ENCODE data around the gene ENTPD1.
"Not testable (repeated sequence)": the region's sequence is repeated elsewhere in the genome, so short reads cannot be mapped to it uniquely, and the experiment has no call there.

ENTPD1 gene

DNA sequence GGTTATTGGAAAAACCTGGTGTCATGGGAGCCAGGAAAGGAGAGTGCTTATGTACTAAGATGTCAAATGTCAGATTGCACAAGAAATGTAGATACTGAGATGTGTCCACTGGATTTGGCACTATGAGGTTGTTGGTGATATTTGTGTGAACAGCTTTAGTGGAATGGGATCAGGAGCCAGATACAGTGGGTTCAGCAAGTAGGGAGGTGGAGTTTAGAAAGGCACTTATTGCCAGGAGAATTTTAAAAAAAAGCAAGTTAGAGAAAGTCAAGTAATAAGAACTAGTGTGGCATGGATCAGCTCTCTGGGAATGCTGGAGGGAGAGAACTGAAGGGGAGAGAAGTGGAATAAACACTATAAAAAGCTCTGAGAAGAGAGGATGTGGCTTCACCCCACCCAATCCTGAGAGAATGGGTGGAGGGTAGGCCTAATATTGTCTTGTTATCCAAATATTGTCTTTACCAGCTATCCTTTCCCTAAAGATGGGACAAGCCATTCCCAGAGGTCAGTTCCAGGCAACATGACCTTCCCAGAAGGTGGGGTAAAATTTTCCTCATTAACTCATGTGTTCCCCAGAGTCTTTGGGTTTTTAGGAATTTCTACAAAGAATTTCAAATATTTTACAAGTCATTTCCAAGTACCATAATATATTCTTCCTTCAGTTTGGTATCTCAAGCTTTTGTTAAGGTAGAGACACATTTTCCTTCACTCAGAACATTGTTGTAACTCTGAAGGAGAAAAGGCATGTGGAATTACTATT is 42.3 kb downstream of the ENTPD1 start:
- no peak for DNase-seq

DNA sequence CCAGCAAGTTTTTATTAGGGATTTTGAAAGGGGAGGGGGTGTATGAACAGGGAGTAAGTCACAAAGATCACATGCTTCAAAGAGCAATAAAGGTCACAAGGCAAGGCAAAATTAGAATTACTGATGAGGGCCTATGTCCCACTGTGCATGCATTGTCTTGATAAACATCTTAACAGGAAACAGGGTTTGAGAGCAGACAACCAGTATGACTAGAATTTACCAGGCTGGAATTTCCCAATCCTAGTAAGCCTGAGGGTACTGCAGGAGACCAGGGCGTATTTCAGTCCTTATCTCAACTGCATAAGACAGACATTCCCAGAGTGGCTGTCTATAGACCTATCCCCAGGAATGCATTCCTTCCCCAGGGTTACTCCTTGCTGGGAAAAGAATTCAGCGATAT is 44.3 kb downstream of the ENTPD1 start:
- DNase-seq, result not testable (repeated sequence)

DNA sequence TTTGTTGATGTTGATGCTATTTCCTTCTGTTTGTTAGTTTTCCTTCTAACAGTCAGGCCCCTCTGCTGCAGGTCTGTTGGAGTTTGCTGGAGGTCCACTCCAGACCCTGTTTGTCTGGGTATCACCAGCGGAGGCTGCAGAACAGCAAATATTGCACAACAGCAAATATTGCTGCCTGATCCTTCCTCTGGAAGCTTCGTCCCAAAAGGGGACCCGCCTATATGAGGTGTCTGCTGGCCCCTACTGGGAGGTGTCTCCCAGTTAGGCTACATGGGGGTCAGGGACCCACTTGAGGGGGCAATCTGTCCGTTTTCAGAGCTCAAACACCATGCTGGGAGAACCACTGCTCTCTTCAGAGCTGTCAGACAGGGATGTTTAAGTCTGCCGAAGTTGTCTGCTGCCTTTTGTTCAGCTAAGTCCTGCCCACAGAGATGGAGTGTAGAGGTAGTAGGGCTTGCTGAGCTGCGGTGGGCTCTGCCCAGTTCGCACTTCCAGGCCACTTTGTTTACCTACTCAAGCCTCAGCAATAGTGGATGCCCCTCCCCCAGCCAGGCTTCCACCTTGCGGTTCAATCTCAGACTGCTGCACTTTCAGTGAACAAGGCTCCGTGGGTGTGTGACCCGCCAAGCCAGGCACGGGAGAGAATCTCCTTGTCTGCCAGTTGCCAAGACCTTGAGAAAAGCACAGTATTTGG is 50.9 kb downstream of the ENTPD1 start:
- not testable (repeated sequence) for DNase-seq

DNA sequence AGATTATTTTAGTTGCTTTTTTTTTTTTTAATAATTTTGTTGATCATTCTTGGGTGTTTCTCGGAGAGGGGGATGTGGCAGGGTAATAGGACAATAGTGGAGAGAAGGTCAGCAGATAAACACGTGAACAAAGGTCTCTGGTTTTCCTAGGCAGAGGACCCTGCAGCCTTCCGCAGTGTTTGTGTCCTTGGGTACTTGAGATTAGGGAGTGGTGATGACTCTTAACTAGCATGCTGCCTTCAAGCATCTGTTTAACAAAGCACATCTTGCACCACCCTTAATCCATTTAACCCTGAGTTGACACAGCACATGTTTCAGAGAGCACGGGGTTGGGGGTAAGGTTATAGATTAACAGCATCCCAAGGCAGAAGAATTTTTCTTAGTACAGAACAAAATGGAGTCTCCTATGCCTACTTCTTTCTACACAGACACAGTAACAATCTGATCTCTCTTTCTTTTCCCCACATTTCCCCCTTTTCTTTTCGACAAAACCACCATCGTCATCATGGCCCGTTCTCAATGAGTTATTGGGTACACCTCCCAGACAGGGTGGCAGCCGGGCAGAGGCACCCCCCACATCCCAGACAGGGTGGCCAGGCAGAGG is 52.8 kb downstream of the ENTPD1 start:
- not testable (repeated sequence) for DNase-seq

DNA sequence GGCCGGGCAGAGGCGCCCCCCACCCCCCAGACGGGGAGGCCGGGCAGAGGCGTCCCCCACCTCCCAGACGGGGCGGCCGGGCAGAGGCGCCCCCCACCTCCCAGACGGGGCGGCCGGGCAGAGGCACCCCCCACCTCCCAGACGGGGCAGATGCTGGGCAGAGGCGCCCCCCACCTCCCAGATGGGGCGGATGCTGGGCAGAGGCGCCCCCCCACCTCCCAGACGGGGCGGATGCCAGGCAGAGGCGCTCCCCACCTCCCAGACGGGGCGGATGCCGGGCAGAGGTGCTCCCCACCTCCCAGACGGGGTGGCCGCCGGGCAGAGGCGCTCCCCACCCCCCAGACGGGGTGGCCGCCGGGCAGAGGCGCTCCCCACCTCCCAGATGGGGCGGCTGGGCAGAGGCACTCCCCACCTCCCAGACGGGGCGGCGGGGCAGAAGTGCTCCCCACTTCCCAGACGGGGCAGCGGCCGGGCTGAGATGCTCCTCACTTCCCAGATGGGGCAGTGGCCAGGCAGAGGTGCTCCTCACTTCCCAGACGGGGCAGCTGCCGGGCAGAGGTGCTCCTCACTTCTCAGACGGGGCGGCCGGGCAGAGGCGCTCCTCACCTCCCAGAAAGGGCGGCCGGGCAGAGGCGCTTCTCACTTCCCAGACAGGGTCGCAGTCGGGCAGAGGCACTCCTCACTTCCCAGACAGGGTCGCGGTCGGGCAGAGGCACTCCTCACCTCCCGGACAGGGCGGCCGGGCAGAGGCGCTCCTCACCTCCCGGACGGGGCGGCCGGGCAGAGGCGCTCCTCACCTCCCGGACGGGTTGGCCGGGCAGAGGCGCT is 53.6 kb downstream of the ENTPD1 start:
- no peak for DNase-seq

DNA sequence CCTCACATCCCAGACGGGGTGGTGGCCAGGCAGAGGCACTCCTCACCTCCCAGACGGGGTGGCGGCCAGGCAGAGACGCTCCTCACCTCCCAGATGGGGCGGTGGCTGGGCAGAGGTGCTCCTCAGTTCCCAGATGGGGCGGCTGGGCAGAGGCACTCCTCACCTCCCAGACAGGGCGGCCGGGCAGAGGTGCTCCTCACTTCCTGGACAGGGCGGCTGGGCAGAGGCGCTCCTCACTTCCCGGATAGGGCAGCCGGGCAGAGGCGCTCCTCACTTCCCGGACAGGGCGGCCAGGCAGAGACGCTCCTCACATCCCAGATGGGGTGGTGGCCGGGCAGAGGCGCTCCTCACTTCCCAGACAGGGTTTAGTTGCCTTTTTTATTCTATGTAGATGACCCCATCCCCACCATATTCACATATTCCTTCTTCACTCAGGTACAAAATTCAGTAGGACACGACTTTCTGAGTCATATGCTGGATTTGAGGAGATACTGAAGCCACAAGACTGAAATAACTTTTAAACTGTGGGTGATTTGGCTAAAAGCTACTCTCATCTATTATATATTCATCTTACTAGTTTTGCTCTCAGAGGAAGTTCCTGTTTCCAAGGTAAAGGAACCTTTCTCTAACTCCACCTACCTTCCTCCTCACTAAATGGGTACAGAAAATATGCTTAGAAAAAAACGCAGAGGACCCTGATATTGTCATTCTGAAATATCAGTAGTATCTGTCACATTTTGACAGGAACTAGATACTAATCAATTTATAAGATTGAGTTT is 54.4 kb downstream of the ENTPD1 start:
- DNase-seq, result no peak

DNA sequence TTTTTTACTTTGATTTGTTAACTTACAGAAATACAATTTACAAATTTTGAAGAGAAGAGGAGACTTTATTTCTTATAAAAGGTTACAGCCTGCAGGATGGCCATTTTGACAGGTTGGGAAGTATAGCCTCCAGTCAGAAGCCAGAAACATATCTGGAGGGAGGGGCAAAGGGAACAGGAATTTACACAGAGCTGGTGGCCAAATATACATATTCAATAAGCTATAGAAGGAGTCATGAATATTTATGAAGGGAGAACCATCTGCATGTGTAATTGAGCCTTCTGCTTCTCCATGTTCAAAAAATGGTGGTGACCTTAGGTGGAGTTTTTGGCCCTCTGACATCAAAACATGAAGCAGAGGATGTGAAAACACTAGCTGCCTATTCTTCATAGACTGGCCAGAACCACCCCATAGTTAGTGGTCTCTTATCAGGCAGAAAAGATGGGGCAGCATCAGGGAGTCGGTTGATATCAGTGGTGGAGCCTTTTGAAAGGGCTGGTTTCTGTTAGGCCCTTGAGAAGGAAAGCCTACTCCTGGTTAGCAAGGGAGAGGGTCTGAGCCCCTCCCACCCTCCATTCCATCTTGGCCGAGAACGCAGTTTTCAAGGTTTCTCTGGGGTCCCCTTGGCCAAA is 57.2 kb downstream of the ENTPD1 start:
- peak; percentile 56 for DNase-seq

DNA sequence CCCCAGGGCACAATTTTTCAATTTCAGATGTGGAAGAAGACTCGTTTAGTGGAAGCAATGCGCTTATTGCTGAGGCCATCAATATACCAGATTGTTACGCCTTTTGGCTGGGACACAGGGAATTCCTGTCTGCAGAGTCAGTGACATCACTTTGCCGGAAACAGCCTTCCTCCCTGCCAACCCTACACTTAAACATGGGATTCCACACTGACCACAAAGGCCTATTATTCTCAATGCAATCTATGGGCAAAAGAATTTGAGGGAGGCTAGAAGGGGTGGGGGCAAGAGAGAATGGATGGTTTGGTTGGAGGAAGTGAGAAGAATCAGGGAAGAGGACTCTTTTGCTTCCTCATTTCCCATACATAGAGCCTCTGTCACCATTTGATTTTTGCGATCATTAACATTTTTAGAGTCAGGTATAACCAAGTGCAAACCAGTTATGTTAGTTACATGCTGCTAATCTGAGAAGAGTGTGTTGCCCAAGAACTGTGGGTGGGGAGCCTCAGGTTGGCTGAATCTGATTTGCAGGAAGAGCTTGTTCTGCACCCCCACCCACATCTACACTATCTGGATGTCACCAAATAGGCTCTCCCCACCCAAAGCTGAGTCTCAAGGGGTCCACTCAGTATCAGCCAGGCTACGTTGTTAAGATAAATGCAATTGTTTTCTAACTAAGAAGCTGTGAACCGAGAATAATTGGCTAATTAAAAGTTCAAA is 58.2 kb downstream of the ENTPD1 start:
- DNase-seq, result no peak

DNA sequence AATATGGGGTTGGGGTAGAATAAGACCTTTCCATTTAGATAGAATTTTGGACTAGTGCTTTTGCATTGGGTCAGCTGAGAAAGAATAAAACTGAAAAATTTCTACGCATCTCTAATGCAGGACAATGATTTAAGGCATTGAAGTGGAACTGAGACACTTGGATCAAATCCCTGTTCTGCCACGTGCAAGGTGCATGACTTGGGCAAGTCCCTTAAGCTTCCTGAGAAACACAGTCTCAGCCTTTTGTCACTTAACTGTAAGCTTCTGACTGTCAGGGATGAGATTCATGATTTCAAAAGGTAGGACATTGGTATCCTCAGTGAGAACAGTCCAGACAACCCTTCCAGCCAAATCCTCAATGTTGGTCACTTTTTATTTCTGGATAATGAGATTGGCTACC is 59.2 kb downstream of the ENTPD1 start:
- no peak for DNase-seq

DNA sequence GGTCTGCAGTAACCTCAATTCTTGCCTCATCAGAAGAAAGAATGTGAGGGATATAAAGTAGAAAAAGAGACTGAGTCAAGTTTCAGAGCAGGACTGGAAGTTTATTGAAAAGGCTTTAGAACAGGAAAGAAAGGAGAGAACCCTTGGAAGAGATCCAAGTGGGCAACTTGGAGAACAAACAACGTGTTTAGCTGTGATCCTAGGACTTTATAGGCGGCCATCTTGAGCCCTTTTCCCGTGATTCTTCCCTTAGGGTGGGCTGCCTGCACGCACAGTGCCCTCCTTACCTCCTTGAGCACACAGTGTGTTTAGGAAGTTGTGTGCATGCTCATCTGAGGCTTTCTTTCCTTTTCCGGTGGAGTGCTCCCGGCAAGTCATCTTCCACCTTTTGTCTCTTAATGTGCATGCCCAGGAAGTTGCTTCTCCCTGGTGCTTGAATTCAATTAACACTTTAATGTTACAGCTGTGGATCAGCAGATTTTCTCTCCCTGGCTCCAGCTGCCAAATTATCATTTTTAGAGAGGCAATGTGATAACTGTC is 59.8 kb downstream of the ENTPD1 start:
- DNase-seq, result no peak

DNA sequence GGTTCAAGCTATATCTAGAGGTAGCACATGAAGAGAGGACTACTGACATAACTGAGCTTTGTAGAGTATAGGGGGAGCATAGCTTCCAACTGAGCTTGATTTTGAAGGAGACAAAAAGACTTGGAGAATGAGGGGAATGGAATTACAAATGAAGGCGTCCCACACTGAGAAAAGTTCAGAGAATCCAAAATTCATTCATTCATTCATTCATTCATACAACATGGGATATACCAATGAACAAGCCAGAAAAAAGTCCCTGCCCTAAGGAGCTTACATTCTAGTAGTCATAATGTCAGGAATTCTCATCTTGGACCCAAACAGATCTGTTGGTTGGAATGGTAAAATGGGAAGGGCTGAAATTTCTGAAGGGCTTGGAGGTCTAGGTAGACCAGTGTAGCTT is 62.0 kb downstream of the ENTPD1 start:
- DNase-seq, result no peak

DNA sequence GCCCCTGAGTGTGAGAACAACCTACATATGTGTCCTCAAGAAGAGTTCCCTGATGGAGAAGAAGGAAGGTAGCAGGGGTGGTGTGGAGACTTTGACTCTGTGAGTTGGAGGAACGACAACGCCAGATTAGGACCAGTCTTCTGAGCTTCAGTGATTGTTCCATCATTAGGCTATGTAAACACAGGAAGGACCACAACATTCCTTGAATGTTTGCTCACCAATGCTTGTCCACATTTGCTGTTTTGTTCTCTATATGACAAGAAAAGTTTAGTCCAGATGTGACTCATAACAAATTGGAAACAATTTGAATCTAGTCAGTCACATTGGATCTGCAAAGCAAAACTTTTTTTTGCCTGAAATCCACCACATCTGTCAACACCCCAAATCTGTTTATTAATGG is 62.7 kb downstream of the ENTPD1 start:
- DNase-seq, result no peak

DNA sequence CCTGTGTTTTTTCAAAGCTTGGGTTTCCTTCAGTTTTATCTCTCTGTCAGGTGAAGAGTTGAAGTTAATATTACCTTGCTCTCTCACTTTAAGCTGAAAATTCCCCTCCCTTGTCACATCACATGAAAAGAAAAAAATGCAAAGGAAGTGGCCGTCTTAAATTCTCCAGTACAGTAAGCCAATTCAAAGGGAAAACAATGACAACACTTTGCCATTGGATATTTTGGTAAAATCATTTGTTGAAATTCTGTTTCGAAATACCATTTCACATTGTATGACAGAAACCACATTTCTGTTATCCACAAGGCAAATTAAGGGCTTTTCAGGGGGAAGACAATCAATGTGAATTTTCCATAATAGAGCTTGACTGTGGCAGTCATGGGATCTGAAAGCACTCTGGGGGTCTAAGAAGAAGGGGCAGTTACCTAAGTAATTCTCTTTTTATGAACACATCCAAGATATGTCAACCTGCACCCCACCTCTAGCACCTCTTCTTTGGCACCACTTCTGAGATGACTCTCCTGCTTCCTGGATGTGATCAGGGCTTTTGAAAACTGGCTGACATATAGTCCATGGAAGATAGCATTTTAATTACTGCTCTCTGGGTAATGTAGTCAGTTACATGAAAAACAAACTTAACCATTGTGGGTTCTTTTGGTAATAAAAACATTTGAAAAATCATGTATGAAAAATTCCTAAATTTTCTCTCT is 63.8 kb downstream of the ENTPD1 start:
- DNase-seq, result no peak

DNA sequence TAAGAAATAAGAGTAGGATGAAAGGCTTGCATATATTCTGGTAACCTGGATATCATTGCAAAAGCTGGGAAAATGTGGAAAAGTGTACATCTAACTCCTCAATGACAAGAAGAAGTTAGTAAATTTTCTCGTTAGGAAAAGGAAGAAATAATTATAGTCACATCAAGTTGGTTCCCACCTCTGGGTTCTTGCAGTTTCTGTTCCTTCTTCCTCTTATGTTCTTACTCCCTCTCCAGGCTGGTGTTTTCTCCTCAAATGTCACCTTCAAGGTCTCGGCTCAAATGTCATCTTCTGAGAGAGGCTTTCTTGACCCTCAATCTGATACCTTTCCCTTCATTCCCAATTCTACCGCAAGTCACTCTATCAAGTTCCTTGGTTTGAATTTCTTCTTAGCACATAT is 64.4 kb downstream of the ENTPD1 start:
- peak; percentile 27 for DNase-seq

DNA sequence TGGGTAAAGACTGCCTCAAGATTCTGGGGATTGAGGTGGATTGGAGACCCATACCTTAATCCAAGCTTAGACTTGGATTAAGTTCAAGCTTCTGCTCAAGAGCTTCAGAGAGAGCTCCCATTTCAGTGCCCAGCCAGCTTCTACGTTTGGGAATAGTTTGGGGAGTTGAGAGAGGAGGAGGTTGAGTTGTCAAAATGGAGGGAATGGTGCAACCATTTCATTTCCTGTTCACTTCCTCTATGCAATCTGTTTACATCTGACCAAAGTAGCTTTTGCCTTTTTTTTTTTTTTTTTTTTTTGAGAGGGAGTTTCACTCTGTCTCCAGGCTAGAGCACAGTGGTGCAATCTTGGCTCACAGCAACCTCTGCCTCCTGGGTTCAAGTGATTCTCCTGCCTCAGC is 65.8 kb downstream of the ENTPD1 start:
- DNase-seq, result peak; percentile 11

DNA sequence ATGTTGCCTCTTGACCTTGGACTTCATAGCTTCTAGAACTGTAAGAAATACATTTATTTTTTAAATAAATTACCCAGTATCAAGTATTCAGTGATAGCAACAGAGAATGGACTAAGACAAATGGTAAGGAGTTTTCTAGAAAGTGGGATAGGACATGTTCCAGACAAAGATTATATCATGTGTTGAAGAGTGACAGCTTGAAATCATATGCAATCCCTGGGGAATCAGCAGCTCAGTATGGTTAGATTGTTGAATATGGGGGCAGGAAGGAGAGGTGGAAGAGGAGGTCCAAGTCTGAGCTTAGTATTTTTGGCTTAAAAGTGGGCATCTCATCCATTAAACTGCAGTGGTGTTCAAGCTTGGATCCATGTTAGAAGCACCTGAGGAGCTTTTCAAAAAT is 74.1 kb downstream of the ENTPD1 start:
- DNase-seq, result no peak

DNA sequence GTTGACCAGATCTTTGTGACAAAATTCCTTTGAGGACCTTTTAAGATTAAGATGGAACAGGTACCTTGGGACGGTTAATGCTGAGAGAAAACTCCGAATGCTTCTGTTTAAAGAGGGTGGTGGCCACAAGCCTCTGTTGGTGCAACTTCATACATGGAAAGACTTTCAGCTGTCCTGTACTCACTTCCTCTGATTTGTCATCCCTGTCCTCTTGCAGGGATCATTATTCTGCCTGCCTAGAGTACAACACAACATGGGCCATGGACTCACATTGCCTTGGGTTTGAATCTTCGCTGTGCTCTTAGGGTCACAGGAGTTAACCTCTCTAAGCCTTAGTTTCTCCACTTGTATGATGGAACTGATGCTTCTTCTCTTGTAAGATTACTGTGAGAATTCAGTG is 75.1 kb downstream of the ENTPD1 start:
- no peak for DNase-seq

DNA sequence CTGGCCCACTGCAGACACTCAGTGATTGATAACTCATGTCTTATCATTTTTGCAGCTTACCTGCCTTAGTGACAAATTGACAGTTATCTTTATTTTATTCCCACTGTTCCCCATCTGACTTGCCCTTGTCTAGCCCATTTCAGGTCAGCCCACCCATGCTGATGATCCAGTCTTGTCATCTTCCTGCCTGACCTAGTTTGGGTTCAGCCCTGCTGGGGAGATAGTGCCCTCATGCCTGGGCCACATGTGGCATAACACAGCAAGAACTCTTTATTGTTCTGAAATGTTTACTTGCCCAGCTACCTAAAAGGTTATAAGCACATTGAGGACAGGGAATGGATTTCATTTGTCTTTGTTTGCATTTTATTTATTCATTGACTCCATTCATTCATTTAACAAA is 75.6 kb downstream of the ENTPD1 start:
- DNase-seq, result no peak

DNA sequence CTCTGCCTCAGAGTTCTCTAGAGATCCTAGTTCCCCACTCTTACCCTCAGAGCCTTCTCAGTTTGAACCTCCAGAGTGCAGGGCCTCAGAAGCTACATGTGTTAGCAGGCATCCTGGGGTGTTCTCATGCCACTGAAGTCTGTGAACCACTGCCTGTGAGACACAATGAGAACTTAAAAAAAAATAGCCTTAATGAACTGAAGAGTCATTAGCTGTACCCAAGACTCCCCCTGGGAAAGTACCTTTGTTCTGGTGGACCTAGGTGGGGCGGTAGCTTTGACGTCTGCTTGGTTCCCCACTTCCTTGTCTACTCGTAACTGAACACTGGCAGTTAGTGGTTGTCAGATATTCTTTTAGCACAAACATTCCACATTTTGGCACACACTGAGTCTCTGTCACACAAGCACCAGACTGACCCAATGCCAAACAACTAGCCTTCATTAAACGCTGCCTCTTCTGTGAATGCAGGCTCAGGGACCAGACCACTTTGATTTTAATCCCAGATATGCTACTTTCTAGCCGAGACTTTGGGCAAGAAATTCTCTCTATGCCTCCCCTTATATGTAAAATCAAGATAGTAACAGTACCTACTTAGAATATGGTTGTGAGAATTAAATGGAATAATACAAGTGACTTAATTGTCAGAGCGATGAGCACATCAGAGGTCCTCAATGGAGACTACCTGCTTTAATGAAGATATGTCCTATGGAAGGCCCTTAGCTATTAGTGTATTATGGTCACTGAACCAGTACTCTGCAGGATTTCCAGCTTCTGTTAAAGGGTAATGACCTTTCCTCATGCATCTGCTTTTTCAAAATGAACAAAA is 76.5 kb downstream of the ENTPD1 start:
- DNase-seq, result no peak
